ENCODE measurements around the gene CHM.

DNA sequence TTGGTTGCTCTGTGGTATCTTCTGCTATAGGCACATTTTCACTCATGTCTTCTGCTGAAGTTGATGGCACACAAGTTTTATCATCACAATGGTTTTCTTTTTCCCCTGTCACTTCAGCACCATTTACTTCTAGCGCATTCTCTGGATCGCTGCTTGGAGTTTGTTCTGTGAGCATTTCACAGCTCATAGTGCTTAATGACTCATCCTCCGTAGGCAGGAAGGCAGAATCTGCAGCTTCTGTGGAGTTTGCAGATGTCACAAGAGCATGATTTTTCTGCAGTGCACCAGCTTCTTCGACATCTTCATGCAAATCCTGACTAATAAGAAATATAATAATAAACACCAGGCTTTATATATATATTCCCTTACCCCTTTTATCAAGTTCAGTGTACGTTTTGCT, 83.6 kb downstream of the CHM start:
- TF ChIP-seq SIN3A (IDR thresholded peaks at IDR 0.05; ENCODE audit: borderline replicate concordance, insufficient read depth, low read depth, low read length) = no peak
- no peak for TF ChIP-seq POLR2AphosphoS5 (IDR thresholded peaks at IDR 0.05; ENCODE audit: low read depth, low read length)
- TF ChIP-seq, protein P1, sequence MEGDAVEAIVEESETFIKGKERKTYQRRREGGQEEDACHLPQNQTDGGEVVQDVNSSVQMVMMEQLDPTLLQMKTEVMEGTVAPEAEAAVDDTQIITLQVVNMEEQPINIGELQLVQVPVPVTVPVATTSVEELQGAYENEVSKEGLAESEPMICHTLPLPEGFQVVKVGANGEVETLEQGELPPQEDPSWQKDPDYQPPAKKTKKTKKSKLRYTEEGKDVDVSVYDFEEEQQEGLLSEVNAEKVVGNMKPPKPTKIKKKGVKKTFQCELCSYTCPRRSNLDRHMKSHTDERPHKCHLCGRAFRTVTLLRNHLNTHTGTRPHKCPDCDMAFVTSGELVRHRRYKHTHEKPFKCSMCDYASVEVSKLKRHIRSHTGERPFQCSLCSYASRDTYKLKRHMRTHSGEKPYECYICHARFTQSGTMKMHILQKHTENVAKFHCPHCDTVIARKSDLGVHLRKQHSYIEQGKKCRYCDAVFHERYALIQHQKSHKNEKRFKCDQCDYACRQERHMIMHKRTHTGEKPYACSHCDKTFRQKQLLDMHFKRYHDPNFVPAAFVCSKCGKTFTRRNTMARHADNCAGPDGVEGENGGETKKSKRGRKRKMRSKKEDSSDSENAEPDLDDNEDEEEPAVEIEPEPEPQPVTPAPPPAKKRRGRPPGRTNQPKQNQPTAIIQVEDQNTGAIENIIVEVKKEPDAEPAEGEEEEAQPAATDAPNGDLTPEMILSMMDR (IDR thresholded peaks at IDR 0.05) = no peak
- TF ChIP-seq, protein P2, sequence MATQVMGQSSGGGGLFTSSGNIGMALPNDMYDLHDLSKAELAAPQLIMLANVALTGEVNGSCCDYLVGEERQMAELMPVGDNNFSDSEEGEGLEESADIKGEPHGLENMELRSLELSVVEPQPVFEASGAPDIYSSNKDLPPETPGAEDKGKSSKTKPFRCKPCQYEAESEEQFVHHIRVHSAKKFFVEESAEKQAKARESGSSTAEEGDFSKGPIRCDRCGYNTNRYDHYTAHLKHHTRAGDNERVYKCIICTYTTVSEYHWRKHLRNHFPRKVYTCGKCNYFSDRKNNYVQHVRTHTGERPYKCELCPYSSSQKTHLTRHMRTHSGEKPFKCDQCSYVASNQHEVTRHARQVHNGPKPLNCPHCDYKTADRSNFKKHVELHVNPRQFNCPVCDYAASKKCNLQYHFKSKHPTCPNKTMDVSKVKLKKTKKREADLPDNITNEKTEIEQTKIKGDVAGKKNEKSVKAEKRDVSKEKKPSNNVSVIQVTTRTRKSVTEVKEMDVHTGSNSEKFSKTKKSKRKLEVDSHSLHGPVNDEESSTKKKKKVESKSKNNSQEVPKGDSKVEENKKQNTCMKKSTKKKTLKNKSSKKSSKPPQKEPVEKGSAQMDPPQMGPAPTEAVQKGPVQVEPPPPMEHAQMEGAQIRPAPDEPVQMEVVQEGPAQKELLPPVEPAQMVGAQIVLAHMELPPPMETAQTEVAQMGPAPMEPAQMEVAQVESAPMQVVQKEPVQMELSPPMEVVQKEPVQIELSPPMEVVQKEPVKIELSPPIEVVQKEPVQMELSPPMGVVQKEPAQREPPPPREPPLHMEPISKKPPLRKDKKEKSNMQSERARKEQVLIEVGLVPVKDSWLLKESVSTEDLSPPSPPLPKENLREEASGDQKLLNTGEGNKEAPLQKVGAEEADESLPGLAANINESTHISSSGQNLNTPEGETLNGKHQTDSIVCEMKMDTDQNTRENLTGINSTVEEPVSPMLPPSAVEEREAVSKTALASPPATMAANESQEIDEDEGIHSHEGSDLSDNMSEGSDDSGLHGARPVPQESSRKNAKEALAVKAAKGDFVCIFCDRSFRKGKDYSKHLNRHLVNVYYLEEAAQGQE (IDR thresholded peaks at IDR 0.05; ENCODE audit: insufficient read depth in 1 of 2, low read depth in 2 of 2, low read length in 1 of 2) = no peak
- TF ChIP-seq TCF7L2 (IDR thresholded peaks at IDR 0.05; ENCODE audit: low read depth, low read length) = no peak

Measured in Panc1 (cell line).